ENCODE data around the gene RETNLB.

DNA sequence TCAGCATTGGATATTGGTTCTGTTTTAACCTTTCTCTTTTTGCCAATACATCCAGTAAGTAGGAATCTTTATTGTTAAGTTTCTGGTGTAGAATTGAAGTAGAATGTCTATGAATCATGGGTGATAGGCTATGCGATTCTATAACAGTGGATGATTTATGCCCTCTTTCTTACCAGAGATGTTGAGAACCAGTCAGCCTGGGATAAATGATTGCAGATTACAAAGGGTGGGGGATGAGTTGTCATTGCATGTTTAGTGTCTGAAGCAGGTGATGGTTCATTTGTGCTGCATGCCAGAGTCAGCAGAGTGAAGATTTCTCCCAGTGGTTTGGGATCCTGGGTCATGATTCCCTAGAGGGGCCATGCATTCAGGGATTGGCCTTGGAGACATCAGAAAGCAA lies 14.3 kb downstream of the RETNLB start:
- TF ChIP-seq FOXM1 (IDR thresholded peaks at IDR 0.05; ENCODE audit: borderline replicate concordance) (no peak), BHLHE40 (IDR thresholded peaks at IDR 0.05; ENCODE audit: borderline replicate concordance) (no peak), ARNT (IDR thresholded peaks at IDR 0.05) (no peak), ZNF384 (IDR thresholded peaks at IDR 0.05) (no peak), TARDBP (IDR thresholded peaks at IDR 0.05) (no peak), FOXA1 (IDR thresholded peaks at IDR 0.05) (no peak), SP1 (IDR thresholded peaks at IDR 0.05) (no peak), SUZ12 (IDR thresholded peaks at IDR 0.05) (no peak), NFRKB (IDR thresholded peaks at IDR 0.05) (no peak), ELF4 (IDR thresholded peaks at IDR 0.05) (no peak), FOXK2 (IDR thresholded peaks at IDR 0.05) (no peak), CTBP1 (IDR thresholded peaks at IDR 0.05; ENCODE audit: borderline replicate concordance) (no peak)
- TF ChIP-seq, protein P1, sequence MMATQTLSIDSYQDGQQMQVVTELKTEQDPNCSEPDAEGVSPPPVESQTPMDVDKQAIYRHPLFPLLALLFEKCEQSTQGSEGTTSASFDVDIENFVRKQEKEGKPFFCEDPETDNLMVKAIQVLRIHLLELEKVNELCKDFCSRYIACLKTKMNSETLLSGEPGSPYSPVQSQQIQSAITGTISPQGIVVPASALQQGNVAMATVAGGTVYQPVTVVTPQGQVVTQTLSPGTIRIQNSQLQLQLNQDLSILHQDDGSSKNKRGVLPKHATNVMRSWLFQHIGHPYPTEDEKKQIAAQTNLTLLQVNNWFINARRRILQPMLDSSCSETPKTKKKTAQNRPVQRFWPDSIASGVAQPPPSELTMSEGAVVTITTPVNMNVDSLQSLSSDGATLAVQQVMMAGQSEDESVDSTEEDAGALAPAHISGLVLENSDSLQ (IDR thresholded peaks at IDR 0.05), result no peak
